HEK293 (cell line): Measurements from ENCODE around the gene DCN.

ENCODE experiments used
- CTCF ChIA-PET: fragments of 350-600 bp; formaldehyde crosslinking; extraction: SDS; loops from one replicate; lab custom pipeline; 2021; ENCODE audit warnings: antibody characterized with exemption; lab: Yijun Ruan, JAX
- POLR2A ChIA-PET: fragments of 300-600 bp; formaldehyde crosslinking; extraction: SDS; loops from one replicate; lab custom pipeline; 2020; ENCODE audit warnings: antibody characterized with exemption, inconsistent platforms; lab: Yijun Ruan, JAX
- H3K27ac ChIP-seq: fragments of 200-500 bp; sonication (Bioruptor generic); 2 replicates; pipeline ENCODE4 v1.5.1; 2014; ENCODE audit warnings: low read depth, low read length, control low read depth, inconsistent platforms; ENCODE audit errors: extremely low read depth
- H3K36me3 ChIP-seq, 2 experiments: fragments of 200-500 bp in 1 of 2; sonication (Bioruptor generic) in 1 of 2; 1 replicate in 1 of 2; 2 replicates in 1 of 2; pipeline ENCODE4 v1.5.1; 2014 to 2017; ENCODE audit warnings: inconsistent platforms in 2 of 2, low read length in 2 of 2; ENCODE audit not compliant: control insufficient read depth in 2 of 2, insufficient read depth in 1 of 2
- H3K4me1 ChIP-seq: fragments of 200-500 bp; sonication (Bioruptor generic); 2 replicates; pipeline ENCODE4 v1.5.1; 2014; ENCODE audit warnings: mild to moderate bottlenecking, low read length, inconsistent platforms; ENCODE audit not compliant: control insufficient read depth, insufficient read depth
- H3K4me3 ChIP-seq: 2 replicates; pipeline ENCODE4 v1.5.1; 2011; ENCODE audit warnings: low read depth, mild to moderate bottlenecking, control low read depth, low read length, moderate library complexity
- H3K9me3 ChIP-seq: fragments of 200-500 bp; sonication (Bioruptor generic); 2 replicates; pipeline ENCODE4 v1.5.1; 2014; ENCODE audit warnings: low read depth, low read length, inconsistent platforms; ENCODE audit not compliant: control insufficient read depth, insufficient read depth
- EGR2 ChIP-seq: fragments of 450-650 bp; formaldehyde crosslinking; IDR thresholded peaks from 2 replicates; pipeline ENCODE4 v1.5.1; 2016; ENCODE audit warnings: low read depth, missing biosample characterization, missing genetic modification characterization
- IKZF3 ChIP-seq: fragments of 450-650 bp; IDR thresholded peaks from 2 replicates; pipeline ENCODE4 v1.5.0; 2018; ENCODE audit warnings: missing biosample characterization, mild to moderate bottlenecking, missing genetic modification characterization, moderate library complexity
- KLF9 ChIP-seq: fragments of 450-650 bp; formaldehyde crosslinking; IDR thresholded peaks from 2 replicates; pipeline ENCODE4 v1.5.1; 2016; ENCODE audit warnings: missing biosample characterization, missing genetic modification characterization, low read depth
- PRDM1 ChIP-seq: fragments of 450-650 bp; formaldehyde crosslinking; IDR thresholded peaks from 2 replicates; pipeline ENCODE4; 2016; ENCODE audit warnings: missing biosample characterization, missing genetic modification characterization
- SP3 ChIP-seq: fragments of 450-650 bp; formaldehyde crosslinking; IDR thresholded peaks from 2 replicates; pipeline ENCODE4 v1.5.1; 2016; ENCODE audit warnings: missing biosample characterization, missing genetic modification characterization
- ZFP69B ChIP-seq: fragments of 450-650 bp; formaldehyde crosslinking; IDR thresholded peaks from 2 replicates; pipeline ENCODE4 v1.5.1; 2016; ENCODE audit warnings: missing biosample characterization, missing genetic modification characterization
- ZNF114 ChIP-seq: fragments of 450-650 bp; formaldehyde crosslinking; IDR thresholded peaks from 2 replicates; pipeline ENCODE4 v1.5.0; 2017; ENCODE audit warnings: missing biosample characterization, missing genetic modification characterization
- ZNF132 ChIP-seq: fragments of 450-650 bp; formaldehyde crosslinking; IDR thresholded peaks from 2 replicates; pipeline ENCODE4 v1.5.1; 2017; ENCODE audit warnings: missing biosample characterization, missing genetic modification characterization, borderline replicate concordance
- ZNF175 ChIP-seq: fragments of 450-650 bp; formaldehyde crosslinking; IDR thresholded peaks from 2 replicates; pipeline ENCODE4 v1.5.1; 2016; ENCODE audit warnings: missing biosample characterization, missing genetic modification characterization
- ZNF202 ChIP-seq: fragments of 450-650 bp; formaldehyde crosslinking; IDR thresholded peaks from 2 replicates; pipeline ENCODE4 v1.5.1; 2016; ENCODE audit warnings: missing biosample characterization, missing genetic modification characterization, borderline replicate concordance
- ZNF24 ChIP-seq: fragments of 450-650 bp; formaldehyde crosslinking; IDR thresholded peaks from 2 replicates; pipeline ENCODE4 v1.5.1; 2016; ENCODE audit warnings: missing biosample characterization, missing genetic modification characterization
- ZNF292 ChIP-seq: fragments of 450-650 bp; formaldehyde crosslinking; IDR thresholded peaks from 2 replicates; pipeline ENCODE4 v1.5.1; 2016; ENCODE audit warnings: low read depth, missing biosample characterization, missing genetic modification characterization, borderline replicate concordance
- ZNF350 ChIP-seq: fragments of 450-650 bp; formaldehyde crosslinking; IDR thresholded peaks from 2 replicates; pipeline ENCODE4 v1.5.0; 2017; ENCODE audit warnings: missing biosample characterization, mild to moderate bottlenecking, missing genetic modification characterization
- ZNF366 ChIP-seq: fragments of 450-650 bp; formaldehyde crosslinking; conservative IDR thresholded peaks from 2 replicates; pipeline ENCODE4 v1.5.1; 2016; ENCODE audit warnings: missing biosample characterization, missing genetic modification characterization
- ZNF404 ChIP-seq: fragments of 450-650 bp; formaldehyde crosslinking; IDR thresholded peaks from 2 replicates; pipeline ENCODE4 v1.5.1; 2017; ENCODE audit warnings: missing biosample characterization, missing genetic modification characterization
- ZNF416 ChIP-seq: fragments of 450-650 bp; formaldehyde crosslinking; IDR thresholded peaks from 2 replicates; pipeline ENCODE4 v1.5.1; 2016; ENCODE audit warnings: missing biosample characterization, missing genetic modification characterization
- ZNF48 ChIP-seq: fragments of 450-650 bp; formaldehyde crosslinking; IDR thresholded peaks from 2 replicates; pipeline ENCODE4 v1.5.1; 2016; ENCODE audit warnings: missing biosample characterization, missing genetic modification characterization
- ZNF548 ChIP-seq: fragments of 450-650 bp; formaldehyde crosslinking; IDR thresholded peaks from 2 replicates; pipeline ENCODE4 v1.5.1; 2016; ENCODE audit warnings: missing biosample characterization, missing genetic modification characterization
- ZNF654 ChIP-seq: fragments of 450-650 bp; formaldehyde crosslinking; IDR thresholded peaks from 2 replicates; pipeline ENCODE4 v1.5.1; 2016; ENCODE audit warnings: low read depth, missing biosample characterization, missing genetic modification characterization
- ZNF701 ChIP-seq: fragments of 450-650 bp; formaldehyde crosslinking; IDR thresholded peaks from 2 replicates; pipeline ENCODE4 v1.5.1; 2016; ENCODE audit warnings: missing biosample characterization, missing genetic modification characterization
- ZNF785 ChIP-seq: fragments of 450-650 bp; formaldehyde crosslinking; IDR thresholded peaks from 2 replicates; pipeline ENCODE4 v1.5.1; 2016; ENCODE audit warnings: missing biosample characterization, missing genetic modification characterization
- ZNF791 ChIP-seq: fragments of 450-650 bp; formaldehyde crosslinking; IDR thresholded peaks from 2 replicates; pipeline ENCODE4 v1.5.1; 2016; ENCODE audit warnings: missing biosample characterization, missing genetic modification characterization
- ZSCAN16 ChIP-seq: fragments of 450-650 bp; formaldehyde crosslinking; IDR thresholded peaks from 2 replicates; pipeline ENCODE4 v1.5.1; 2016; ENCODE audit warnings: missing biosample characterization, missing genetic modification characterization
- ZSCAN23 ChIP-seq: fragments of 450-650 bp; formaldehyde crosslinking; IDR thresholded peaks from 2 replicates; pipeline ENCODE4 v1.5.1; 2016; ENCODE audit warnings: missing biosample characterization, missing genetic modification characterization
- TF ChIP-seq, protein P1 (sequence below): fragments of 450-650 bp; formaldehyde crosslinking; IDR thresholded peaks from 2 replicates; pipeline ENCODE4 v1.5.1; 2016; ENCODE audit warnings: missing biosample characterization, missing genetic modification characterization
- TF ChIP-seq, protein P2 (sequence below): fragments of 450-650 bp; formaldehyde crosslinking; IDR thresholded peaks from 2 replicates; pipeline ENCODE4 v1.5.1; 2016; ENCODE audit warnings: missing biosample characterization, missing genetic modification characterization

DCN gene

DNA sequence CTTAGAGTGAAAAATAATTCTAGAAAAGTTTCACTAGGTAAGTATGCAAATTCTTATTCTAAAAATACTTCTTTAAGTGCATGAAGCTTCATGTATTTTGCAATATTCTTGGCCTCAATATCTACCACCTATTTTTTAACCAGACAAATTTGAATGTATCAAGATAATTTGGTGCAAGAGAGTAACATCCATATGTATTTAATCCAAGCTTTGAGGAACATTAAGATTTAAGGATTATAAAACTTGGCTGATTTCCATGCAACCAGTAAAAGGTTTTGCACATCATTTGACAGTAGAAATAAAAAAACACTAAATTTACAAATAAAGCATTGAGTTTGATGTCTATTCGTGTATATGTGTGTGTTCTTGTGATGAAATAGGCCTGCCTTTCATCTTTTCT is 79.0 kb downstream of the DCN start:
- CTCF ChIA-PET = no interaction called here

DNA sequence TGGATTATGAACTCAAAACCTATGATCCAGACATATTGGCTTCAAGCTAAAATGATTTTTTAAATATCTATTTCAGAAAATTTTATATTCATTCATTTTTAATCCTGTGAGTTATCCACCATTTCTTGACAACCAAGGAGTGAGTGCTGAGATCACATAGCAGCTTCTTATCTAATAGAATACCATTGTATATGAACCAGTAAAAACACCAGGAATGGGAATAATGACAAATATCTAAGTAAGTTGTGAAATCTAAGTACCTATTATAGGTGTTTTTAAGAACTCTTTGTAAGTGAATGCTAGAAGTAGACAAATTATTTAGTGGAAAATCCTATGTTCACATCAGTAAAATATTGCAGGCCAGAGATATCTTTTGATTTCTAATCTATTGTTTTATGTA is 79.5 kb downstream of the DCN start:
- Histone ChIP-seq H3K9me3 (no peaks in the 10 kb centered on the region), H3K4me3 (no peak overlapping the region), H3K4me1 (no peaks in the 10 kb centered on the region), H3K27ac (no peak overlapping the region), H3K36me3 (no peaks in the 10 kb centered on the region)
- CTCF ChIA-PET = no interaction called here
- TF ChIP-seq ZNF175 (tag by site-specific recombination) = no peak
- TF ChIP-seq ZSCAN16 (tag by site-specific recombination) = no peak
- TF ChIP-seq EGR2 = no peak
- TF ChIP-seq, protein P1, sequence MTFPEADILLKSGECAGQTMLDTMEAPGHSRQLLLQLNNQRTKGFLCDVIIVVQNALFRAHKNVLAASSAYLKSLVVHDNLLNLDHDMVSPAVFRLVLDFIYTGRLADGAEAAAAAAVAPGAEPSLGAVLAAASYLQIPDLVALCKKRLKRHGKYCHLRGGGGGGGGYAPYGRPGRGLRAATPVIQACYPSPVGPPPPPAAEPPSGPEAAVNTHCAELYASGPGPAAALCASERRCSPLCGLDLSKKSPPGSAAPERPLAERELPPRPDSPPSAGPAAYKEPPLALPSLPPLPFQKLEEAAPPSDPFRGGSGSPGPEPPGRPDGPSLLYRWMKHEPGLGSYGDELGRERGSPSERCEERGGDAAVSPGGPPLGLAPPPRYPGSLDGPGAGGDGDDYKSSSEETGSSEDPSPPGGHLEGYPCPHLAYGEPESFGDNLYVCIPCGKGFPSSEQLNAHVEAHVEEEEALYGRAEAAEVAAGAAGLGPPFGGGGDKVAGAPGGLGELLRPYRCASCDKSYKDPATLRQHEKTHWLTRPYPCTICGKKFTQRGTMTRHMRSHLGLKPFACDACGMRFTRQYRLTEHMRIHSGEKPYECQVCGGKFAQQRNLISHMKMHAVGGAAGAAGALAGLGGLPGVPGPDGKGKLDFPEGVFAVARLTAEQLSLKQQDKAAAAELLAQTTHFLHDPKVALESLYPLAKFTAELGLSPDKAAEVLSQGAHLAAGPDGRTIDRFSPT = no peak
- TF ChIP-seq ZNF292 = no peak
- TF ChIP-seq ZFP69B (tag by site-specific recombination) = no peak
- TF ChIP-seq ZNF48 (tag by site-specific recombination) = no peak
- TF ChIP-seq ZNF350 (tag by site-specific recombination) = no peak
- TF ChIP-seq ZNF791 = no peak
- no peak for TF ChIP-seq ZNF548 (tag by site-specific recombination)
- no peak for TF ChIP-seq PRDM1
- no peak for TF ChIP-seq ZNF701 (tag by site-specific recombination)
- no peak for TF ChIP-seq IKZF3 (tag by site-specific recombination)
- TF ChIP-seq, all 188 proteins: peak for 0
- POLR2A ChIA-PET = no interaction called here

More for the DNA sequence above, 79.0 kb downstream of the DCN start:
- no peak for TF ChIP-seq ZNF24
- TF ChIP-seq ZNF404 (tag by site-specific recombination) = no peak
- TF ChIP-seq ZNF202 (tag by site-specific recombination) = no peak
- no peak for TF ChIP-seq SP3 (tag by site-specific recombination)
- no peak for TF ChIP-seq ZNF132 (tag by site-specific recombination)
- no peak for TF ChIP-seq ZNF785
- no peak for TF ChIP-seq ZSCAN23 (tag by site-specific recombination)
- TF ChIP-seq ZNF114 = no peak
- Histone ChIP-seq H3K4me3 (no peak overlapping the region), H3K27ac (no peak overlapping the region), H3K9me3 (no peaks in the 10 kb centered on the region), H3K36me3 (no peaks in the 10 kb centered on the region), H3K4me1 (no peaks in the 10 kb centered on the region)
- POLR2A ChIA-PET = no interaction called here

DNA sequence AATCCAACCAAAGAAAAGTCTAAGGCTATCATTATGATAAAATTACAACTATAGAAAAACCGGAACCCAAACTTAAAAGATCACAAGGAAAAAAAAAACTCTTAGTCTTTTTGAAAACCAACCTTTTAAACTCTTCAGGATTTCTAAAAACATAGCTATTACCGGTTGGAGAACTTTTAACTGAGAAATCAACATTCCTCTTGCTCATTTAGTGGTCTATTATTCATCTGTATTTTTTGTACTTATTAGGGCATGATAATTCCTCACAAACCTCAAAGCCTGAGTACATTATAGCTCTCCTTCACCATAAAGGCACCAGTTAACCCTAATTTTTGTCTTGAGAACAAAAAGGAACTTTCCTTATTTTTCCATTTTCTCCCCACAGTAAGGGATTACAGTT is 81.7 kb downstream of the DCN start:
- Histone ChIP-seq H3K4me1 (no peaks in the 10 kb centered on the region), H3K9me3 (no peaks in the 10 kb centered on the region), H3K4me3 (no peak overlapping the region), H3K36me3 (no peaks in the 10 kb centered on the region), H3K27ac (no peak overlapping the region)
- TF ChIP-seq, protein P2, sequence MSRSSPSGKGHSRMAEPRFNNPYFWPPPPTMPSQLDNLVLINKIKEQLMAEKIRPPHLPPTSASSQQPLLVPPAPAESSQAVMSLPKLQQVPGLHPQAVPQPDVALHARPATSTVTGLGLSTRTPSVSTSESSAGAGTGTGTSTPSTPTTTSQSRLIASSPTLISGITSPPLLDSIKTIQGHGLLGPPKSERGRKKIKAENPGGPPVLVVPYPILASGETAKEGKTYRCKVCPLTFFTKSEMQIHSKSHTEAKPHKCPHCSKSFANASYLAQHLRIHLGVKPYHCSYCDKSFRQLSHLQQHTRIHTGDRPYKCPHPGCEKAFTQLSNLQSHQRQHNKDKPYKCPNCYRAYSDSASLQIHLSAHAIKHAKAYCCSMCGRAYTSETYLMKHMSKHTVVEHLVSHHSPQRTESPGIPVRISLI (tag by site-specific recombination) = no peak
- no peak for TF ChIP-seq ZNF48 (tag by site-specific recombination)
- no peak for TF ChIP-seq KLF9 (tag by site-specific recombination)
- no peak for TF ChIP-seq ZNF416
- TF ChIP-seq ZNF366 (tag by site-specific recombination) = no peak
- no peak for TF ChIP-seq ZNF654 (tag by site-specific recombination)
- ChIA-PET POLR2A (no interaction called here), CTCF (interaction anchor here (4.7 kb wide), 1 partner anchor 8 kb away, joined by 28 read pairs; no protein-coding TSS in a partner anchor)
